SK-N-DZ (cell line): Measurements from ENCODE around the gene OSGIN1. TPM values are rescaled to one million over a fixed set of nuclear protein-coding genes. Genes with fewer than 3 reads are reported as not detected.

Experiments used
- DNase-seq: peaks from one replicate; pipeline ENCODE4 v3.0.0-alpha.2; 2015; ENCODE audit warnings: low spot score
- polyA plus RNA-seq, 2 experiments: library from polyadenylated mRNA; depleted of rRNA; stranded (reverse); fragments of >200 nt; gene quantifications; 2 replicates each; pipeline ENCODE4 v1.2.3, GENCODE V29; 2014

The OSGIN1 gene
- 1.2 TPM in 1 of 2 replicates, not detected in the other for polyA plus RNA-seq (2014; cell fraction: cytosol; rRNA removed)
- 0.85 and 1.6 TPM in 2 replicates for polyA plus RNA-seq (2014; cell fraction: nucleus; rRNA removed)

GRCh38 chr16:83952940-83953795 lies at the start of gene OSGIN1:
TSS of gene OSGIN1 (plus strand) at chr16:83953240. CDS start at chr16:83957672, 4,432 bp downstream.
- peak; percentile 71 for DNase-seq

GRCh38 chr16:83903751-83904150 lies 49.3 kb upstream of the OSGIN1 start:
- DNase-seq, result no peak

- no peak for DNase-seq
These were observed 46.4 kb upstream of the OSGIN1 start for GRCh38 chr16:83906683-83907082.

- no peak for DNase-seq
These were observed 45.9 kb upstream of the OSGIN1 start for GRCh38 chr16:83907111-83907510.

- no peak for DNase-seq
These were observed 45.3 kb upstream of the OSGIN1 start for GRCh38 chr16:83907631-83908250.

GRCh38 chr16:83908798-83909197 lies 44.2 kb upstream of the OSGIN1 start:
- no peak for DNase-seq

GRCh38 chr16:83911290-83911689 lies 41.8 kb upstream of the OSGIN1 start:
- no peak for DNase-seq

- no peak for DNase-seq
These were observed 40.4 kb upstream of the OSGIN1 start for GRCh38 chr16:83912519-83913244.

GRCh38 chr16:83913245-83913633 lies 39.8 kb upstream of the OSGIN1 start:
- no peak for DNase-seq

GRCh38 chr16:83914091-83914710 lies 38.8 kb upstream of the OSGIN1 start:
- no peak for DNase-seq

- no peak for DNase-seq
These were observed 38.0 kb upstream of the OSGIN1 start for GRCh38 chr16:83915081-83915480.

- DNase-seq, result no peak
These were observed 37.5 kb upstream of the OSGIN1 start for GRCh38 chr16:83915491-83915890.

- DNase-seq, result no peak
These were observed 35.6 kb upstream of the OSGIN1 start for GRCh38 chr16:83917152-83918120.

- DNase-seq, result no peak
These were observed 32.0 kb upstream of the OSGIN1 start for GRCh38 chr16:83920894-83921491.

GRCh38 chr16:83923581-83924365 lies 29.3 kb upstream of the OSGIN1 start:
- DNase-seq, result no peak

- DNase-seq, result no peak
These were observed 28.4 kb upstream of the OSGIN1 start for GRCh38 chr16:83924686-83925085.

GRCh38 chr16:83925095-83925905 lies 27.7 kb upstream of the OSGIN1 start:
- DNase-seq, result no peak

- DNase-seq, result no peak
These were observed 26.9 kb upstream of the OSGIN1 start for GRCh38 chr16:83925957-83926725.
